Panc1 (cell line): ENCODE data around the gene HIPK4.

Source experiments
- POLR2AphosphoS5 ChIP-seq: IDR thresholded peaks from 2 replicates; pipeline ENCODE4 v1.6.1; 2012; ENCODE audit warnings: mild to moderate bottlenecking, low read depth, low read length, moderate library complexity
- TF ChIP-seq, protein P1 (sequence below): fragments of 450-650 bp; IDR thresholded peaks from 2 replicates; pipeline ENCODE4 v1.5.1; 2017; ENCODE audit warnings: mild to moderate bottlenecking

DNA sequence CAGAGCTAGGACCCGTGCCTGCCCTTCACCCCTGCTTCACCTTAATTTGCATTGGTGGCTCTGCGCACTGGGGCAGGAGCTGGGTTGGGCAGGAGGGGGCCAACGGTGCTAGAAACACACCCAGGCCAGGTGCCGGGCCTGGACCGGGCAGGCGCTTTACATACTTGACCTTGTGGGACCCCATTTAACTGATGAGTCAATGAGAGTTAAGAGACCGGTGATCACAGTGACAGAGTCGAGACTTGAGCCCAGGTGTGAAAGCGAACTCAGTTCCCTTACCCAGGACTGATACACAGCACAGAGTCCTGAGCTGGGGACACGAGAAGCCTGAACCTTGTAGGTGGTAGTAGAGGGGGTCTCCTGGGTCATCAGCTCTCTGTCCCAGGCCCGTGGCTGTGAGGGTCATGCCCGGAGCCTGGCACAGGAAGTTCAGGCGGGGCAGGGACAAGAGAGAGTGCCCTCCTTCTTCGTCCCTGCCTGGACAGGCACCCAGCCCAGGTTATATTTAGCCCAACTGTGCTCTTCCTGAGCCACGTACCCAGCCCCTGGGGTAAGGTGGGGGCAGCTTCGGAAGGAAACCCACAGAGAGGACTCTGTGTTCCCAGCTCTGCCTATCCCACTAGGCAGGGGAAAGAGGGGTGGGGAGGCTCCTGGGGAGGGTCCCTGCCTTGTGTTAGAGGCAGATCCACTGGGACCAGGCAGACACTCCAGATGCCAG is 21.3 kb upstream of the HIPK4 start:
- TF ChIP-seq, protein P1, sequence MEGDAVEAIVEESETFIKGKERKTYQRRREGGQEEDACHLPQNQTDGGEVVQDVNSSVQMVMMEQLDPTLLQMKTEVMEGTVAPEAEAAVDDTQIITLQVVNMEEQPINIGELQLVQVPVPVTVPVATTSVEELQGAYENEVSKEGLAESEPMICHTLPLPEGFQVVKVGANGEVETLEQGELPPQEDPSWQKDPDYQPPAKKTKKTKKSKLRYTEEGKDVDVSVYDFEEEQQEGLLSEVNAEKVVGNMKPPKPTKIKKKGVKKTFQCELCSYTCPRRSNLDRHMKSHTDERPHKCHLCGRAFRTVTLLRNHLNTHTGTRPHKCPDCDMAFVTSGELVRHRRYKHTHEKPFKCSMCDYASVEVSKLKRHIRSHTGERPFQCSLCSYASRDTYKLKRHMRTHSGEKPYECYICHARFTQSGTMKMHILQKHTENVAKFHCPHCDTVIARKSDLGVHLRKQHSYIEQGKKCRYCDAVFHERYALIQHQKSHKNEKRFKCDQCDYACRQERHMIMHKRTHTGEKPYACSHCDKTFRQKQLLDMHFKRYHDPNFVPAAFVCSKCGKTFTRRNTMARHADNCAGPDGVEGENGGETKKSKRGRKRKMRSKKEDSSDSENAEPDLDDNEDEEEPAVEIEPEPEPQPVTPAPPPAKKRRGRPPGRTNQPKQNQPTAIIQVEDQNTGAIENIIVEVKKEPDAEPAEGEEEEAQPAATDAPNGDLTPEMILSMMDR: no peak
- no peak for TF ChIP-seq POLR2AphosphoS5
